GM12892 (cell line): ENCODE measurements around the gene POLR3G.

ENCODE experiments used
- DNase-seq: peaks from one replicate; pipeline ENCODE4 v3.0.0; 2011; ENCODE audit not compliant: insufficient read length
- FAIRE-seq: peaks from 2 replicates; lab custom pipeline; 2011; peaks lifted over from hg19 to GRCh38; lab: Jason Lieb, UNC
- POLR2A ChIP-seq: IDR thresholded peaks from 2 replicates; pipeline ENCODE4 v1.6.1; 2011; ENCODE audit warnings: low read depth, low read length, control low read depth
- POLR2AphosphoS5 ChIP-seq: IDR thresholded peaks from 2 replicates; pipeline ENCODE4 v1.6.1; 2011; ENCODE audit warnings: low read depth, low read length, control low read depth
- TAF1 ChIP-seq: IDR thresholded peaks from 2 replicates; pipeline ENCODE4 v1.6.1; 2011; ENCODE audit warnings: low read depth, mild to moderate bottlenecking, control low read depth, low read length, borderline replicate concordance

The POLR3G gene

GRCh38 chr5:90545511-90545910, 70.8 kb downstream of the POLR3G start:
- FAIRE-seq (no peak), DNase-seq (no peak)
- no peak for TF ChIP-seq TAF1
- no peak for TF ChIP-seq POLR2A

GRCh38 chr5:90546216-90546837, 71.7 kb downstream of the POLR3G start:
- TF ChIP-seq TAF1 (no peak), POLR2AphosphoS5 (no peak), POLR2A (no peak)
- FAIRE-seq (no peak), DNase-seq (no peak)

GRCh38 chr5:90547072-90547536, 72.4 kb downstream of the POLR3G start:
- TF ChIP-seq POLR2A: no peak
- no peak for TF ChIP-seq TAF1
- FAIRE-seq: no peak
- no peak for DNase-seq

GRCh38 chr5:90548069-90548593, 73.5 kb downstream of the POLR3G start:
- TF ChIP-seq POLR2A (no peak), POLR2AphosphoS5 (no peak), TAF1 (no peak)
- DNase-seq (no peak), FAIRE-seq (no peak)

- DNase-seq (no peak), FAIRE-seq (no peak)
- TF ChIP-seq TAF1 (no peak), POLR2AphosphoS5 (no peak), POLR2A (no peak)
Measured at GRCh38 chr5:90549223-90549622, 74.6 kb downstream of the POLR3G start.

GRCh38 chr5:90549729-90550275, 75.1 kb downstream of the POLR3G start:
- DNase-seq: no peak
- no peak for FAIRE-seq
- TF ChIP-seq POLR2A (no peak), POLR2AphosphoS5 (no peak), TAF1 (no peak)

- TF ChIP-seq TAF1 (no peak), POLR2A (no peak), POLR2AphosphoS5 (no peak)
- DNase-seq (no peak), FAIRE-seq (no peak)
Measured at GRCh38 chr5:90550963-90551362, 76.3 kb downstream of the POLR3G start.

GRCh38 chr5:90551376-90551775, 76.7 kb downstream of the POLR3G start:
- no peak for DNase-seq
- TF ChIP-seq POLR2A (no peak), TAF1 (no peak), POLR2AphosphoS5 (no peak)
- no peak for FAIRE-seq

GRCh38 chr5:90553711-90554110, 79.0 kb downstream of the POLR3G start:
- DNase-seq: no peak
- no peak for TF ChIP-seq TAF1
- no peak for TF ChIP-seq POLR2AphosphoS5
- no peak for TF ChIP-seq POLR2A
- FAIRE-seq: no peak

GRCh38 chr5:90554358-90555006, 79.8 kb downstream of the POLR3G start:
- no peak for FAIRE-seq
- TF ChIP-seq TAF1: no peak
- TF ChIP-seq POLR2AphosphoS5: no peak
- no peak for TF ChIP-seq POLR2A
- no peak for DNase-seq

- no peak for FAIRE-seq
- no peak for DNase-seq
- TF ChIP-seq TAF1 (no peak), POLR2AphosphoS5 (no peak), POLR2A (no peak)
Measured at GRCh38 chr5:90555666-90556065, 81.0 kb downstream of the POLR3G start.
